ENCODE data around the gene CCL20. TPM values are rescaled to one million over a fixed set of nuclear protein-coding genes. Genes with fewer than 3 reads are reported as not detected.

Gene CCL20
- total and polyA plus RNA-seq, 10 donors, result 0.28 to 0.74 (median 0.46) TPM; not detected in 7

DNA sequence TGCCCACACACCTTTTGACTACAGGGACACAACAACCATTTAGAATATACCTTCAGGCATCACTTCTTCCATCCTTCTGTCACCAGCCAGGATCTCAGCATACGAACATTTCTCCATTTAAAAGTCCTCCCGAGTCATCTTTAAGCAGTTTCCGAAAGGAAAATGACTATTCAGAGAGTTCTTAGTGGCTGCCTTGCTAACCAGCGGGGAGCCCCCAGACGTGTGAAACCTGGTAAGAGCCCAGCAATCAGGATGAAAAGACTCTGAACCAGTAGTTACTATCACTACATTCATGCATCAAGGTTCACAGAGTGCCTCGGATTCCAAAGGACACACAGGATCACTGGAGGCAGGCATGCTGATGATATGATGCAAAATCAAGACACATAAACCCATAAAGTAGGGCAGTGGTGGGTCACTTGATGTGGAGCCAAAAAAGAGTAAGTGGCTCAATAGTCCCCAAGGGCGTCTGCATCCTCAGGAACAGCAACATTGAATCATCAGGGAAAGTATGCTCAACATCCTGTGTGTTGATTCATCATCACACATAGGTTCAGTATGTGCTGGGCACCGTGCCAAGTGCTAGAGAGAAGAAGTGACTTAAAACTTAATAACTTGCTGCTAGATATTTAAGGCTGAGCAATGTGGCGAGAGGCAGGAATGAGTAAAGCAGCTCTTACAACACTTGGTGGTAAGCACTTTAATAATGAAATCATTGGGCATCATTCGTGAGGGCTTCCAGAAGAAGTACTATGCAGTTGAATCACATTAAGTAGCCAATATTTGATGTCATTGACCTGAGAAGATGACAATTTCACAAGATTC, 4.4 kb downstream of the CCL20 start:
- 27 to 45% (median 37%) methylated on average over 10 of the region's 10 CpGs for WGBS, 5 donors
- H3K27ac ChIP-seq, result peak overlapping the region in 6 of 8 donors; percentile 41 to 87 (median 80)
- peaks cover 0 to 27% (median 0%) of the 10 kb centered on the region in 7 donors for H3K27me3 ChIP-seq (replicated peaks in 1 of 7)
- DNase-seq, result peak; percentile 83
- peaks cover 0 to 31% (median 7%) of the 10 kb centered on the region in 6 donors for H3K4me1 ChIP-seq
- peak overlapping the region in 1 of 8 donors; percentile 15 for H3K4me3 ChIP-seq
- H3K36me3 ChIP-seq, result no peaks in the 10 kb centered on the region
- intact Hi-C loops (cut with DNase I; ENCODE audit: low total_unique reads), result no loop called here
- H3K9me3 ChIP-seq, result no peaks in the 10 kb centered on the region
- no peak for TF ChIP-seq CTCF (IDR thresholded peaks at IDR 0.05 in 8 of 11, conservative IDR thresholded peaks at IDR 0.05 in 3 of 11)
- peak in 1 of 3 donors; percentile 74 for TF ChIP-seq POLR2AphosphoS5 (IDR thresholded peaks at IDR 0.05)
- no peak for TF ChIP-seq POLR2A (IDR thresholded peaks at IDR 0.05)

DNA sequence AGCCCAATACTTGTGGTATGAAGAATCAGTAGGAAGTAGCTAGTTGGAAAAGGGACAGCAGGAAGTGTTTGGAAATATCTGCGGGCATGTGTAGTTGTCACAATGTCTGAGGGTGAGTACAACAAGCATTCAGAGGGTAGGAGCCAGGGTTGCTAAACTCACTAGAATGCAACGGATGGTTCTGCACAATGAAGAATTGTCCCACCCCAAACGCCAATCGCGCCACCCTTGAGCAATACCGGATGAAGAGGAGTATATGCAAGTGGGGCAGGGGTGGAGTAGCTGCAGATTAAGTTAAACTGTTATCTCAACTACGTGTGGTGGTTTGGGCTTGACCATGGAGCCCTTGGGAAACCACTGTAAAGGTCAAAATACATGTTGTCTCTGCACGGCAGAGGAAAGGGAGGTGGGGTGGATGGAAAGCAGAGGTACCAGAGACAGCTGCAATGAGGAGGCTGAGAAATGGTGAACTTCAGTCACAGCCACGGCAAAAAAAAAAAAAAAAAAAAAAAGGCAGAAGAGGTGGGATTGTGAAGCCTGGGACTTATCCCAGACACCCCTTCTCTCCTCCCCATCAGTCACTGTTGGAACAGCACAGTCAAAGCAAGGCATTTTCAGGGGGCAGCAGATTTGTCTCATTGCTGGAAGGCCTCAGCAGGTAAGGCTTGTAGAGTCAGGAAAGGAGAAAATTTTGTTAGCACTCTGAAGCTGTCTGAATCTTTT, 5.2 kb downstream of the CCL20 start:
- H3K27me3 ChIP-seq (replicated peaks in 1 of 7), result peaks cover 0 to 22% (median 0%) of the 10 kb centered on the region in 7 donors
- DNase-seq, result no peak
- peak overlapping the region in 1 of 8 donors; percentile 13 for H3K4me3 ChIP-seq
- no peaks in the 10 kb centered on the region for H3K36me3 ChIP-seq
- intact Hi-C loops (cut with DNase I; ENCODE audit: low total_unique reads), result no loop called here
- H3K9me3 ChIP-seq, result no peaks in the 10 kb centered on the region
- peak in 1 of 3 donors; percentile 26 for TF ChIP-seq POLR2AphosphoS5 (IDR thresholded peaks at IDR 0.05)
- TF ChIP-seq CTCF (IDR thresholded peaks at IDR 0.05 in 8 of 11, conservative IDR thresholded peaks at IDR 0.05 in 3 of 11), result no peak
- peak overlapping the region in 5 of 8 donors; percentile 63 to 87 (median 86) for H3K27ac ChIP-seq
- H3K4me1 ChIP-seq, result peaks cover 0 to 31% (median 7%) of the 10 kb centered on the region in 6 donors
- WGBS, 5 donors, result 31 to 79% (median 57%) methylated on average over 9 of the region's 9 CpGs

DNA sequence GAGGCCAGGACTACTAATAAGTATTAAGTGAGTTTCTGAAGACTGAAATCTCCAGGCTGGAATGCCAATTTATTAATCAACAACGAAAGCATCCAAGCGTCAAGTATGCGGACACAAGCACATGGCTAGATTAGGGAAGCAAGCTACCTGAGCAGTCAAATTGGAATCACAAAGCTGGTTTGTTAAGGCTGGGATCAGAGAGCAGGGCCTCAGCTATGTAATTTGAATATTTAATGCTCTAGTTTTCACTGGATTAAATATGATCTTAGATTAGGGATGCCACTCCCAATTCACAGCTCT, 5.7 kb downstream of the CCL20 start:
- Histone ChIP-seq H3K9me3 (no peaks in the 10 kb centered on the region), H3K27me3 (replicated peaks in 1 of 7) (peaks cover 0 to 17% (median 0%) of the 10 kb centered on the region in 7 donors), H3K36me3 (no peaks in the 10 kb centered on the region), H3K27ac (peak overlapping the region in 4 of 8 donors; percentile 63 to 87 (median 86)), H3K4me3 (no peak overlapping the region), H3K4me1 (peaks cover 0 to 31% (median 7%) of the 10 kb centered on the region in 6 donors)
- TF ChIP-seq POLR2AphosphoS5 (IDR thresholded peaks at IDR 0.05), result no peak
- no peak for TF ChIP-seq CTCF (IDR thresholded peaks at IDR 0.05 in 8 of 11, conservative IDR thresholded peaks at IDR 0.05 in 3 of 11)
- TF ChIP-seq POLR2A (IDR thresholded peaks at IDR 0.05), result no peak
- WGBS, 5 donors, result 95 to 98% (median 96%) methylated on average over 3 of the region's 3 CpGs
- intact Hi-C loops (cut with DNase I; ENCODE audit: low total_unique reads), result no loop called here
- no peak for DNase-seq
